ENCODE measurements around the gene ST6GALNAC4. TPM values are rescaled to one million over a fixed set of nuclear protein-coding genes. Genes with fewer than 3 reads are reported as not detected.

ST6GALNAC4 gene
- total RNA-seq, 1 experiment from 2014 or later, result 12.8 TPM

GRCh38 chr9:127878652-127879390, 38.0 kb downstream of the ST6GALNAC4 start:
- Mint-ChIP-seq H3K4me1 (ENCODE audit: low read depth, unreplicated experiment) (no peaks in the 10 kb centered on the region), H3K36me3 (ENCODE audit: insufficient read depth, unreplicated experiment) (peaks cover 16% of the 10 kb centered on the region), H3K4me3 (ENCODE audit: low read depth, unreplicated experiment) (no peak overlapping the region), H3K27me3 (ENCODE audit: unreplicated experiment) (no peaks in the 10 kb centered on the region), H3K9me3 (ENCODE audit: low read depth, unreplicated experiment) (no peaks in the 10 kb centered on the region), H3K27ac (ENCODE audit: unreplicated experiment) (peak overlapping the region; percentile 27)
- BruUV-seq (replicated peaks), result no TSS peak
- no peak for TF ChIP-seq CTCF (IDR thresholded peaks at IDR 0.05; ENCODE audit: unreplicated experiment)
- DNase-seq, result no peak
- intact Hi-C loops (cut with micrococcal nuclease; ENCODE audit: unreplicated experiment), result no loop called here
- CTCF ChIA-PET, result no interaction called here

DNA sequence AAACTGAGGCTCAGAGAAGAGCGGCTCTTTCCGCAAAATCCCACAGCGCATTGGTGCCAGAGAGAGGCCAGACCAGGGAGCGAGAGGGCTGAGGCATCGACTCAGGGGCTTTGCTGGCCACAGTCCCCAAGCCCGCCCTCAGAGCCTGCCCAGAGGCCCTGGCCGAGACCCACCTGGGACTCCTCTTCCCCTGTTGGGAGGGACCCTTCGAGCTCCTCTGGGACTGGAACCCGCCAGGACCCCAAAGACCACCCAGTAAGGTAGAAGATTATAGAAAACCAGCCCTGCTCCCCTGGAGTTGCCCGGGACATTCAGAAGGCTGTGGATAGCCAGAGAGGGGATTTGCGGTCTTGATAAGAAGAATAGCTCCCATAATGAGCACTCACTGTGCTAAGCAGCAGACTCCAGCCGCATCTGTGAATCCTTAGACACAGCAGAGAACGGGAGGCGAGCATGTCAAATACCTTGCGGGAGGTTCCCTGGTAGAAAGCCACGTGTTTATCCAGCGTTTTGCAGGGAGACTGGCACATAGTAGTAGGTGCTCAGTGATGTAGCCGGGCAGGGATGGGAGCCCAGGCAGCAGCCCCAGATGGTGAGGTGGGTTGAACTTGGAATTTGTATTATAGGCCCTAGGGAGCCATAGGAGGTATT, 38.7 kb downstream of the ST6GALNAC4 start:
- no peak for DNase-seq
- intact Hi-C loops (cut with micrococcal nuclease; ENCODE audit: unreplicated experiment), result no loop called here
- peak overlapping the region; percentile 60 for H3K4me3 Mint-ChIP-seq (ENCODE audit: low read depth, unreplicated experiment)
- peaks cover 16% of the 10 kb centered on the region for H3K36me3 Mint-ChIP-seq (ENCODE audit: insufficient read depth, unreplicated experiment)
- H3K27ac Mint-ChIP-seq (ENCODE audit: unreplicated experiment), result no peak overlapping the region
- H3K27me3 Mint-ChIP-seq (ENCODE audit: unreplicated experiment), result no peaks in the 10 kb centered on the region
- no peaks in the 10 kb centered on the region for H3K4me1 Mint-ChIP-seq (ENCODE audit: low read depth, unreplicated experiment)
- CTCF ChIA-PET, result no interaction called here
- BruUV-seq (replicated peaks), result no TSS peak
- no peaks in the 10 kb centered on the region for H3K9me3 Mint-ChIP-seq (ENCODE audit: low read depth, unreplicated experiment)
- TF ChIP-seq CTCF (IDR thresholded peaks at IDR 0.05; ENCODE audit: unreplicated experiment), result no peak

- peaks cover 14% of the 10 kb centered on the region for H3K36me3 Mint-ChIP-seq (ENCODE audit: insufficient read depth, unreplicated experiment)
- peak within 1 kb of the TSS; percentile 60 for H3K4me3 Mint-ChIP-seq (ENCODE audit: low read depth, unreplicated experiment)
- H3K27ac Mint-ChIP-seq (ENCODE audit: unreplicated experiment), result no peak within 1 kb of the TSS
- BruUV-seq (replicated peaks), result no TSS peak
- no peaks in the 10 kb centered on the region for H3K4me1 Mint-ChIP-seq (ENCODE audit: low read depth, unreplicated experiment)
- peak; percentile 58 for DNase-seq
- TF ChIP-seq CTCF (IDR thresholded peaks at IDR 0.05; ENCODE audit: unreplicated experiment), result no peak
- H3K9me3 Mint-ChIP-seq (ENCODE audit: low read depth, unreplicated experiment), result no peaks in the 10 kb centered on the region
- H3K27me3 Mint-ChIP-seq (ENCODE audit: unreplicated experiment), result no peaks in the 10 kb centered on the region
- CTCF ChIA-PET, result no interaction called here
- intact Hi-C loops (cut with micrococcal nuclease; ENCODE audit: unreplicated experiment), result no loop called here
Observed at GRCh38 chr9:127877566-127877998, 39.3 kb downstream of the ST6GALNAC4 start, which contains the start of gene AK1. Gene AK1, minus strand, starts transcription at chr9:127877675. Its CDS starts 3,058 bp downstream, at chr9:127874617.

- TF ChIP-seq CTCF (IDR thresholded peaks at IDR 0.05; ENCODE audit: unreplicated experiment), result no peak
- no TSS peak for BruUV-seq (replicated peaks)
- no peak for DNase-seq
- peak overlapping the region; percentile 60 for H3K4me3 Mint-ChIP-seq (ENCODE audit: low read depth, unreplicated experiment)
- no peaks in the 10 kb centered on the region for H3K4me1 Mint-ChIP-seq (ENCODE audit: low read depth, unreplicated experiment)
- no peaks in the 10 kb centered on the region for H3K27me3 Mint-ChIP-seq (ENCODE audit: unreplicated experiment)
- peaks cover 11% of the 10 kb centered on the region for H3K36me3 Mint-ChIP-seq (ENCODE audit: insufficient read depth, unreplicated experiment)
- H3K9me3 Mint-ChIP-seq (ENCODE audit: low read depth, unreplicated experiment), result no peaks in the 10 kb centered on the region
- CTCF ChIA-PET, result no interaction called here
- intact Hi-C loops (cut with micrococcal nuclease; ENCODE audit: unreplicated experiment), result no loop called here
- no peak overlapping the region for H3K27ac Mint-ChIP-seq (ENCODE audit: unreplicated experiment)
Observed at GRCh38 chr9:127876764-127877562, 39.9 kb downstream of the ST6GALNAC4 start.

Data from Calu3 (cell line).